ENCODE data around the gene RORC. TPM values are rescaled to one million over a fixed set of nuclear protein-coding genes. Genes with fewer than 3 reads are reported as not detected.

RORC gene
- total RNA-seq, 1 experiment from 2014 or later: 0.44 TPM

DNA sequence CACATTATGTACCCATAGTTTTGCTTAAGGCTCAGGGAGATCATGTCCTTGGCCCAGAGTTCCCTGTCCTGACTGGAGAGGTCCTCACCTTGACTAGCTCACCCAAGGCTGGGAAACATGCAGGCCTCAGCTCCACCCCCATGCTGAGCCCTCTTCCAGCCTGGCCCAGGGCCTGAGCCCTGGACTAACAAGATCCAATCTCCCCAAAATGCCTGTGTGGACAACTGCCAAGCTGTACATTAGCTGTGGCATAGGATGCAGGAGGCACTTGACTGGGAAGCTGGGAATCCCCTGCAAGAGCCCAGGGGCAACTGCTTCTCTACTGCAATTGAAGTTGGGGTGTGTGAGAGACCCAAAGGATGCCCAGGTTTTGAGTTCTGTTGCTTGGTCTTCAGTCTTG, 28.4 kb downstream of the RORC start (continued):
- TF ChIP-seq, protein P1, sequence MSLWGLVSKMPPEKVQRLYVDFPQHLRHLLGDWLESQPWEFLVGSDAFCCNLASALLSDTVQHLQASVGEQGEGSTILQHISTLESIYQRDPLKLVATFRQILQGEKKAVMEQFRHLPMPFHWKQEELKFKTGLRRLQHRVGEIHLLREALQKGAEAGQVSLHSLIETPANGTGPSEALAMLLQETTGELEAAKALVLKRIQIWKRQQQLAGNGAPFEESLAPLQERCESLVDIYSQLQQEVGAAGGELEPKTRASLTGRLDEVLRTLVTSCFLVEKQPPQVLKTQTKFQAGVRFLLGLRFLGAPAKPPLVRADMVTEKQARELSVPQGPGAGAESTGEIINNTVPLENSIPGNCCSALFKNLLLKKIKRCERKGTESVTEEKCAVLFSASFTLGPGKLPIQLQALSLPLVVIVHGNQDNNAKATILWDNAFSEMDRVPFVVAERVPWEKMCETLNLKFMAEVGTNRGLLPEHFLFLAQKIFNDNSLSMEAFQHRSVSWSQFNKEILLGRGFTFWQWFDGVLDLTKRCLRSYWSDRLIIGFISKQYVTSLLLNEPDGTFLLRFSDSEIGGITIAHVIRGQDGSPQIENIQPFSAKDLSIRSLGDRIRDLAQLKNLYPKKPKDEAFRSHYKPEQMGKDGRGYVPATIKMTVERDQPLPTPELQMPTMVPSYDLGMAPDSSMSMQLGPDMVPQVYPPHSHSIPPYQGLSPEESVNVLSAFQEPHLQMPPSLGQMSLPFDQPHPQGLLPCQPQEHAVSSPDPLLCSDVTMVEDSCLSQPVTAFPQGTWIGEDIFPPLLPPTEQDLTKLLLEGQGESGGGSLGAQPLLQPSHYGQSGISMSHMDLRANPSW (CRISPR knock-in tag; conservative IDR thresholded peaks at IDR 0.05; ENCODE audit: low read depth): no peak

DNA sequence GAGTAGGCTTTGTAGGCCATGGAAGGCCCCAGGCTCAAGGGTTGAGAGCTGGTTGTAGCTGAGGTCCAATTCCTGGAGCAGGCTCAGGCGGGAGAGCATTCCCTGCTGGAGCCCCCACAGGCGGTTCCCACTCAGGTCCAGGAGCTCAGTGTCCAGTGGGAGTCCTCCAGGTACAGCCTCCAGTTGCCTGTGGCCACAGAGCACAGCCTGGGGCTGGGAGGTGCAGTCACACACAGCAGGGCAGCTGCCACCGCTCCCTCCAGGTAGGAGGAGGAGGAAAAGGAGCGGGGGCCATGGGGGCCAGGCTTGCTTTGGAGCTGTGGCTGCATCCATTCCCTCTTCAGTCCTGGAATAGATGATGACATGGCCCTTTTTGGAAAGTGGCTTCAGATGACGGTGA, 29.2 kb downstream of the RORC start:
- Mint-ChIP-seq H3K9me3 (no peaks in the 10 kb centered on the region), H3K27me3 (ENCODE audit: low read depth) (peaks cover 6% of the 10 kb centered on the region), H3K4me1 (peaks cover 14% of the 10 kb centered on the region), H3K27ac (no peak overlapping the region), H3K36me3 (no peaks in the 10 kb centered on the region), H3K4me3 (no peak overlapping the region)
- DNase-seq (ENCODE audit: low spot score) (no peak), ATAC-seq (no peak)
- CTCF ChIA-PET: interaction anchor here (1.5 kb wide), 1 partner anchor 232 kb away, joined by 3 read pairs; no protein-coding TSS in a partner anchor
- POLR2A ChIA-PET: interaction anchor here (1.5 kb wide), 1 partner anchor 40 kb away, joined by 3 read pairs; no protein-coding TSS in a partner anchor
- no peak for TF ChIP-seq FOXP1 (CRISPR knock-in tag; IDR thresholded peaks at IDR 0.05; ENCODE audit: borderline replicate concordance)
- TF ChIP-seq, protein P2, sequence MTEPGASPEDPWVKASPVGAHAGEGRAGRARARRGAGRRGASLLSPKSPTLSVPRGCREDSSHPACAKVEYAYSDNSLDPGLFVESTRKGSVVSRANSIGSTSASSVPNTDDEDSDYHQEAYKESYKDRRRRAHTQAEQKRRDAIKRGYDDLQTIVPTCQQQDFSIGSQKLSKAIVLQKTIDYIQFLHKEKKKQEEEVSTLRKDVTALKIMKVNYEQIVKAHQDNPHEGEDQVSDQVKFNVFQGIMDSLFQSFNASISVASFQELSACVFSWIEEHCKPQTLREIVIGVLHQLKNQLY (CRISPR knock-in tag; IDR thresholded peaks at IDR 0.05): no peak

DNA sequence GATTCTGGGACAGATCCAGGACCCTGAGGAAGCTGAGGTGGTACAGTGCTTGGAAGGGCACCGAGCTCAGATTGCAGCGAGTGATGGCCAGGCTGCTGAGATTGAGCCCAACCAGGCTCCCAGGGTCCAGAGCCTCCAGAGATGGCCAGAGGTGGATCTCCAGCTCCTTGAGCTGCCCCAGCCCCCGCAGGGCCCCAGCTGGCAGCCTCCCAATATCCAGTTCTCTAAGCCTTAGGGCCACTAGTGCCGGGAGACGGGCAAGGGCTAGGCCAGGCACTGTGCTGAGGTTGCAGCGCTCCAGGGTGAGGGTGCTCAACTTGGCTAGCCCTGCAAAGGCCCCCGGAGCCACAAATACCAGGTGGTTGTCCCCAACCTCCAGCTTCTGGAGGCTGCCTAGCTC, 29.8 kb downstream of the RORC start:
- H3K27ac Mint-ChIP-seq: no peak overlapping the region
- CTCF ChIA-PET: interaction anchor here (1.0 to 1.5 kb wide), 2 partner anchors 9 to 233 kb away, joined by 3 read pairs; no protein-coding TSS in a partner anchor
- TF ChIP-seq, protein P3, sequence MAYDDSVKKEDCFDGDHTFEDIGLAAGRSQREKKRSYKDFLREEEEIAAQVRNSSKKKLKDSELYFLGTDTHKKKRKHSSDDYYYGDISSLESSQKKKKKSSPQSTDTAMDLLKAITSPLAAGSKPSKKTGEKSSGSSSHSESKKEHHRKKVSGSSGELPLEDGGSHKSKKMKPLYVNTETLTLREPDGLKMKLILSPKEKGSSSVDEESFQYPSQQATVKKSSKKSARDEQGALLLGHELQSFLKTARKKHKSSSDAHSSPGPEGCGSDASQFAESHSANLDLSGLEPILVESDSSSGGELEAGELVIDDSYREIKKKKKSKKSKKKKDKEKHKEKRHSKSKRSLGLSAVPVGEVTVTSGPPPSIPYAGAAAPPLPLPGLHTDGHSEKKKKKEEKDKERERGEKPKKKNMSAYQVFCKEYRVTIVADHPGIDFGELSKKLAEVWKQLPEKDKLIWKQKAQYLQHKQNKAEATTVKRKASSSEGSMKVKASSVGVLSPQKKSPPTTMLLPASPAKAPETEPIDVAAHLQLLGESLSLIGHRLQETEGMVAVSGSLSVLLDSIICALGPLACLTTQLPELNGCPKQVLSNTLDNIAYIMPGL (CRISPR knock-in tag; IDR thresholded peaks at IDR 0.05): no peak
- TF ChIP-seq EMX1 (CRISPR knock-in tag; IDR thresholded peaks at IDR 0.05) (no peak), ZNF232 (CRISPR knock-in tag; IDR thresholded peaks at IDR 0.05) (no peak), RELA (CRISPR knock-in tag; IDR thresholded peaks at IDR 0.05; ENCODE audit: borderline replicate concordance) (no peak), FOXK1 (CRISPR knock-in tag; IDR thresholded peaks at IDR 0.05) (no peak), FOXJ3 (CRISPR knock-in tag; IDR thresholded peaks at IDR 0.05; ENCODE audit: borderline replicate concordance) (no peak)
- H3K36me3 Mint-ChIP-seq: no peaks in the 10 kb centered on the region
- DNase-seq (ENCODE audit: low spot score) (no peak), ATAC-seq (no peak)
- H3K27me3 Mint-ChIP-seq (ENCODE audit: low read depth): peaks cover 6% of the 10 kb centered on the region
- no peak overlapping the region for H3K4me3 Mint-ChIP-seq
- POLR2A ChIA-PET: interaction anchor here (1.5 kb wide), 1 partner anchor 39 kb away, joined by 3 read pairs; no protein-coding TSS in a partner anchor
- no peaks in the 10 kb centered on the region for H3K9me3 Mint-ChIP-seq
- peaks cover 14% of the 10 kb centered on the region for H3K4me1 Mint-ChIP-seq

DNA sequence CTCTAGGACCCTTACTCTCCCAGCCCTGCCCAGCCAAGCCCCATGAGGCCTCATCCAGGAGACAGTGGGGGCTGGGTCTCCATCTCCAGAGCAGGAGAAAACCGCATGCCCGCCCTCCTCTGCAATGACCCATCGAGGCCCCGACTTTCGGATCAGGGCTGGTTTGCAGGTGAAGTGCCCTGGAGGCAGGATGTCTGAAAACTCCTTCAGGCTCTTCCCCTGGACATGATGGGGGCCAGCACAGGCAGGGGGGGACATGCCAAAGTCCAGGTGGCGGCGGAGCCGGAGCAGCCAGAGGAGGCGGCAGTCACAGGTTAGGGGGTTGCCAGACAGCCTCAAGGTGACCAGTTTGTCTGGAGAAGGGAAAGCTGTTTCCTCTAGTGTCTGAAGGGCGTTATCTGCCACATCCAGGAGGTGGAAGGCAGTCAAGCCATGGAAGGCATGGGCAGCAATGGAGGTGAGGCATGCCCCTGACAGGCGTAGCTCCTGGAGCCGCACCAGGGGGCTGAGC, 30.2 kb downstream of the RORC start:
- ChIA-PET CTCF (interaction anchor here (1.0 to 1.5 kb wide), 2 partner anchors 9 to 233 kb away, joined by 3 read pairs; no protein-coding TSS in a partner anchor), POLR2A (no interaction called here)
- ATAC-seq: no peak
- H3K4me1 Mint-ChIP-seq: peaks cover 14% of the 10 kb centered on the region
- no peak overlapping the region for H3K4me3 Mint-ChIP-seq
- H3K27me3 Mint-ChIP-seq (ENCODE audit: low read depth): peaks cover 6% of the 10 kb centered on the region
- no peaks in the 10 kb centered on the region for H3K36me3 Mint-ChIP-seq
- no peaks in the 10 kb centered on the region for H3K9me3 Mint-ChIP-seq
- TF ChIP-seq TEAD1 (CRISPR knock-in tag; IDR thresholded peaks at IDR 0.05) (no peak), NR3C1 (CRISPR knock-in tag; conservative IDR thresholded peaks at IDR 0.05; ENCODE audit: low read depth) (no peak), ZBTB21 (CRISPR knock-in tag; IDR thresholded peaks at IDR 0.05; ENCODE audit: borderline replicate concordance) (no peak)
- TF ChIP-seq, protein P4, sequence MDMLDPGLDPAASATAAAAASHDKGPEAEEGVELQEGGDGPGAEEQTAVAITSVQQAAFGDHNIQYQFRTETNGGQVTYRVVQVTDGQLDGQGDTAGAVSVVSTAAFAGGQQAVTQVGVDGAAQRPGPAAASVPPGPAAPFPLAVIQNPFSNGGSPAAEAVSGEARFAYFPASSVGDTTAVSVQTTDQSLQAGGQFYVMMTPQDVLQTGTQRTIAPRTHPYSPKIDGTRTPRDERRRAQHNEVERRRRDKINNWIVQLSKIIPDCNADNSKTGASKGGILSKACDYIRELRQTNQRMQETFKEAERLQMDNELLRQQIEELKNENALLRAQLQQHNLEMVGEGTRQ (CRISPR knock-in tag; IDR thresholded peaks at IDR 0.05): no peak
- no peak for DNase-seq (ENCODE audit: low spot score)
- H3K27ac Mint-ChIP-seq: no peak overlapping the region

Measured in WTC11 (cell line).